ENCODE data around the gene MYL6B.
"Not testable (repeated sequence)": the region's sequence is repeated elsewhere in the genome, so short reads cannot be mapped to it uniquely, and the experiment has no call there.

The MYL6B gene

DNA sequence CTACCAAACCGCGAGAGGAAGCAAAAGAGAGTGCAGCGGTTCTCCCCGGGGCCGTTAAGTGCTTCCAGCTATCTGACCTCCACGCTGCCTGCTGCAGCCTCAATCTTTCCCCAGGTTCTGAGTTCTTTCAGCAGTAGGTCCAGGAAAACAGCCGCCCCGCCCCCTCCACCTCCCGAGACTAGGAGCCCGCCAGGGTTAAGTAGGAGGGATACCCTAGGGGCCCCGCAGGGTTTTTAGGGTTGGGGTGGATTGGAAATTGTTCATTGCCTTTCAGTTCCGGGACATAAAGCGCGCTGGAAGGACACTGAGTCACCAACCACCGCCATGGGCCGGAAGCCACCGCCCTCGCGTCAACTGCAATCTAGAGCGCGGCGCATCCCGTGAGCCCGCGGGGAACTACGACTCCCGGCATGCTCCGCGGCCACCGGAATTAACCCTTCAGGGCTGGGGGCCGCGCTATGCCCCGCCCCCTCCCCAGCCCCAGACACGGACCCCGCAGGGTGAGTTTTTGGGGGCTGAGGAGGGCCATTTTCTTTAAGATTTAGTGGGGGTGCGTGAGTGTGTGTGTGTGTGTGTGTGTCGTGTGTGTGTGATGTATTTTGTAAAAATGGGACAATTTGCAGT is at the start of gene MYL6B:
TSS of gene MYL6B (plus strand) at position 456 of the 624 bp plus-strand sequence. CDS start 1,332 bp downstream, outside the sequence.
- peak; percentile 88 for DNase-seq (ENCODE audit: low spot score)

DNA sequence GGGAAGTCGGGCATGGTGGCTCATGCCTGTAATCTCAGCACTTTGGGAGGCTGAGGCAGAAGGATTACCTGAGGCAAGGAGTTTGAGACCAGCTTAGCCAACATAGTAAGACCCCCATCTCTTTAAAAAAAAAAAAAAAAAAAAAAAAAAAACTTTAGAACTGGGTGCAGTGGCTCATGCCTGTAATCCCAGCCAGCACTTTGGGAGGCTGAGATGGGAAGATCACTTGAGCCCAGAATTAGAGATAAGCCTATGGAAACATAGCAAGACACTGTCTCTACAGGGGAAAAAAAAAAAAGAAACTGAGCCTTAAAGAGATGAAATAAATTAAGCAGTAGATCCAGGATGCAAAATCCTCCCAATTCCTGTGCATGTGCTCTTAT is 49.7 kb upstream of the MYL6B start:
- no peak for DNase-seq (ENCODE audit: low spot score)

DNA sequence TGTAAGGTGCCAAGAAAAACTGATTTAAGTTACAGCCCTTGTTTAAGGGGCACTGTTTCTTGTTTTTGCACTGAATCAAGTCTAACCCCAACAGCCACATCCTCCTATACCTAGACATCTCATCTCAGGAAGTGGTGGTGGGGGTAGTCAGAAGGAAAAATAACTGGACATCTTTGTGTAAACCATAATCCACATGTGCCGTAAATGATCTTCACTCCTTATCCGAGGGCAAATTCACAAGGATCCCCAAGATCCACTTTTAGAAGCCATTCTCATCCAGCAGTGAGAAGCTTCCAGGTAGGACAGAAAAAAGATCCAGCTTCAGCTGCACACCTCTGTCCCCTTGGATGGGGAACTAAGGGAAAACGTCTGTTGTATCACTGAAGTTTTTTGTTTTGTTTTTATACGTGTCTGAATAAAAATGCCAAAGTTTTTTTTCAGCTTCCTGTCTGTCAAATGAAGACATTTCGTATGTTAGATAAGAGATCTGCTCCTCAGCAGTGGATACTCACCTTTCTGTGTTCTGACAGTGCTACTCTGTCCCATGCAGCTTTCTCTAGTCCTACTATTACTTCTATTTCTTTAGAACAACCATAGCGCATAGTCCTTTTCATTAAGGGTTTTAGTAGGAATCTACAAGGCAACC is 49.2 kb upstream of the MYL6B start:
- no peak for DNase-seq (ENCODE audit: low spot score)

- DNase-seq (ENCODE audit: low spot score), result no peak
Observed at GRCh38 chr12:56103823-56104108, 48.6 kb upstream of the MYL6B start.

DNA sequence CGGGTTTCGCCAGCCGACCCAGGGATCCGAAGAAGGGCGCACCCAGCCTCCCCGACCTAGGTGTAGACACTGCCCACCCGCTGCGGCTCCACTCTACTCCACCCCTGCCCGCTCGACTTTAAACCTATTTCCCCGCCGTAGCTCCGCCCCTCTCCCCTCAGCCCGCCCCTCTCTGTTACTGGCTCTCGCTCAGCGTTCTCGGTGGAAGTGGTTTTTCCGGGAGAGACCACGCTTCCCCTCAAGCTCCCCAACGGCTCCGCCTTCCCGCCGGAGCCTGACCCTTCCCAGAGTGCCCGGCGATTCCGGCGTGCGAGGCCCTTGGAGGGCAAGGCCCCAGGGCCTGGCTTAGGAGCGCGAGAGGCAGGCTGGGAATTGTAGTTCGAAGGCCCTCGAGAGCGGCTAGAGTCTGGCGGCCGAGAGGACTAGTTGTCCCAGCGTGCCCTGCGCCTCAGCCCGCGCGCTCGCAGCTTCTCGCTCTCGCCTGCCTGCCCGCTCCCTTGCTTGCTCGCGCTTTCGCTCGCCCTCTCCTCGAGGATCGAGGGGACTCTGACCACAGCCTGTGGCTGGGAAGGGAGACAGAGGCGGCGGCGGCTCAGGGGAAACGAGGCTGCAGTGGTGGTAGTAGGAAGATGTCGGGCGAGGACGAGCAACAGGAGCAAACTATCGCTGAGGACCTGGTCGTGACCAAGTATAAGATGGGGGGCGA is 48.1 kb upstream of the MYL6B start, which contains the start of gene PA2G4:
TSS of gene PA2G4 (plus strand) at position 451 of the 706 bp plus-strand sequence. CDS start at position 630, 179 bp downstream.
- DNase-seq (ENCODE audit: low spot score), result peak; percentile 98

- DNase-seq (ENCODE audit: low spot score), result no peak
Observed at GRCh38 chr12:56104815-56105608, 47.4 kb upstream of the MYL6B start.

- no peak for DNase-seq (ENCODE audit: low spot score)
Observed at GRCh38 chr12:56105609-56105902, 46.8 kb upstream of the MYL6B start.

DNA sequence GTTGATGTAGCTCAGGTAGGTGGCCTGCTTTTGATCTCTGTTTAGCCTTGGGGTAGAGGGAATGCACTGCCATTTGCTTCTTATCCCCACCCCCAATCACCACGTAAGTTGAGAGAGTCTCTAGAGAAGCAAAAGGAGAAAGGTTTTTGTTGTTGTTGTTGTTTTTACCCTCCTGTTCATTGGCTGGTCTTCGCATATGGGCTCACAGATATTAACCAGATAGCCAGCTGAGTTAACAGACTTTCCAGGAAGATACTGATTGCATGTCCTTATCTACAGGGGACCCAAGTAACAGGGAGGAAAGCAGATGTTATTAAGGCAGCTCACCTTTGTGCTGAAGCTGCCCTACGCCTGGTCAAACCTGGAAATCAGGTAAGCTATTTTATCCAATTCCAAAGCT is 45.1 kb upstream of the MYL6B start:
- DNase-seq (ENCODE audit: low spot score), result no peak

DNA sequence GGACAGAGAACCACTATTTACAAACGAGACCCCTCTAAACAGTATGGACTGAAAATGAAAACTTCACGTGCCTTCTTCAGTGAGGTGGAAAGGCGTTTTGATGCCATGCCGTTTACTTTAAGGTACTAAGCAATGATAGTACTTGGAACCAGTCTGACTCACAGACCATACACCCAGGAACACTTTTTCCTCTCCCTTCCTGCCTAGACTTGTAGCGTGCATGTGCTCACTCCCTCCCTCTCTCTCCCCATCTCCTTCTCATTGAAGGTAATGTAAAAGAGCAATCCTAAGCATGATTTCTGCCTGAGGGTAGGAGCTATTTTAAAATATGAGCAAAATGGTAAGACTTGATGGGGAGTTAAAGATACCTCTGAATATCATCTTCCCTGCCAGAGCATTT is 41.8 kb upstream of the MYL6B start:
- no peak for DNase-seq (ENCODE audit: low spot score)

GRCh38 chr12:56114084-56114483 is 38.3 kb upstream of the MYL6B start:
- DNase-seq (ENCODE audit: low spot score), result no peak

GRCh38 chr12:56115329-56115728 is 37.1 kb upstream of the MYL6B start:
- peak; percentile 26 for DNase-seq (ENCODE audit: low spot score)

GRCh38 chr12:56116267-56117081 is 35.9 kb upstream of the MYL6B start, which contains the start of gene RPL41:
Gene RPL41, plus strand, starts transcription at chr12:56116633.
- peak; percentile 97 for DNase-seq (ENCODE audit: low spot score)

DNA sequence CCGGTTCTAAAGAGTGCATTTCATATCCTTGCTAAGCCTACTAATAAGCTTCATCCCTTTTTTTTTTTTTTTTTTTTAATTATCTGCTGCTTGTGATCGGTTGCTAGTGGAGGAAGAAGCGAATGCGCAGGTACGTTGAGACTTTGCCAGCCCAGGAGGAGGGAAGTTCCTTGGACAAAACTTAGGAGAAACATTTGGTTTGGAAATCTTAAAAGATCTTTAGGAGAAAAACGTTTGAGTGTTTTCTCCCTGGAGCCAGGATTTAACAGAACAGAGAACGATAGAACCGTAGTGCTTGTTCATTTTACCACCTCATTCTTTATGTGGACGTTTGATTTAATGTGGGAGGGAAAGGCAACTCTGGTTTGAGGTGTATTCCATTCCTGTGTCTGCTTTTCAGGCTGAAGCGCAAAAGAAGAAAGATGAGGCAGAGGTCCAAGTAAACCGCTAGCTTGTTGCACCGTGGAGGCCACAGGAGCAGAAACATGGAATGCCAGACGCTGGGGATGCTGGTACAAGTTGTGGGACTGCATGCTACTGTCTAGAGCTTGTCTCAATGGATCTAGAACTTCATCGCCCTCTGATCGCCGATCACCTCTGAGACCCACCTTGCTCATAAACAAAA is 35.2 kb upstream of the MYL6B start:
- DNase-seq (ENCODE audit: low spot score), result not testable (repeated sequence)

GRCh38 chr12:56117778-56118687 is 34.4 kb upstream of the MYL6B start, which contains the start of gene ZC3H10:
Gene ZC3H10, plus strand, starts transcription at chr12:56118266. Its CDS starts 2,297 bp downstream, at chr12:56120563.
- DNase-seq (ENCODE audit: low spot score), result peak; percentile 97

DNA sequence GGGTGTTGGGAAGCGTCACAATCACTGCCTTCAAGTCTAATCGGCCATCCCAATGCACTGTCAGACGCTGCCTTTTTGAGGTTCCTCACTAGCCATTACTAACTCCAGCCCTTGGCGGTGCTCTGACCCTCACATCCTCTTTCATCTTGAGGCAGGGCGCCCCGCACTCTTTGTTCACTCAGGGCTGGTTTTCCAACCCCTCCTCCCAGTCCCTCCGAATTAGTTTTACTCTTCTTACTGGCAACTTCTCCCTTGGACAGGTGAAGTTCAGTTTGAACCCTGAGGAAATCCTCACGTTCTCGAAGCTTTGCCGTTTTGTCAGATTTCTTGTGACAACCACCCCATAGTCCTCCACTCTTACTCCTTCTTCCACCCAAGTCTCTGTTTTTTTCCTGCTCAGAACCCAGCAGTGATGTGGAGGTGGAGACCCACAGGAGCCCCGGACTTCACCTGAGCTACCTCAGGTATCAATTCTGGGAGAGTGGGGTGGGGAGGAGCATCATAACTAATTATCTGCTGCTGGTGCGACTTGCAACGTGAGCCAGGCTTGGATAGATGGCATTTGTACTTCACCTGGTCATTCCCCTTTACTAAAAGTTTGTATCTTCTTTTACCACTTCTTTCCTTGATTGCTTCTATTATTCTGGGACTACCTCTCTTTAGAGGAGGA is 33.6 kb upstream of the MYL6B start:
- DNase-seq (ENCODE audit: low spot score), result no peak

DNA sequence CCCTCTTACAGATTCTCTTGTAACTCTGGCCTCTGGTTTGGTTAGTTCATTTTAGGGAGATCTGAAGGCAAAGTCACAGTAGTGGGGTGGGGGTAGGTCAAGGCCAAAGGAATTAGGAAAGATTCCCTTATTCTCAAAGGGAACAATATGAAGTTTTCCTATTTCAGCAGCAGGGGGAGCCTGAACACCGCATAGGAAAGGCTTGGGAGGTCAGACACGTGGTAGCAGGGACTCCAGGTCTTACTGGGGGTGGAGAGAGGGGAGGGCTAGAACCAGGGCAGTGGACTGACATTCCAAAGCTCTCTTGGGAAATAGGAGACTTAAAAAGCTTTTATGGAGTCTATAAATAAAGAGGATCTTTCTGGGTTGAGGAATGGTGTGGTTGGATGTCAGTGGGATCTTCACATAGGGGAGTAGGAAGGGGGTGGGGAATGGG is 33.0 kb upstream of the MYL6B start:
- peak; percentile 71 for DNase-seq (ENCODE audit: low spot score)

GRCh38 chr12:56120158-56120846 is 32.1 kb upstream of the MYL6B start:
- no peak for DNase-seq (ENCODE audit: low spot score)

DNA sequence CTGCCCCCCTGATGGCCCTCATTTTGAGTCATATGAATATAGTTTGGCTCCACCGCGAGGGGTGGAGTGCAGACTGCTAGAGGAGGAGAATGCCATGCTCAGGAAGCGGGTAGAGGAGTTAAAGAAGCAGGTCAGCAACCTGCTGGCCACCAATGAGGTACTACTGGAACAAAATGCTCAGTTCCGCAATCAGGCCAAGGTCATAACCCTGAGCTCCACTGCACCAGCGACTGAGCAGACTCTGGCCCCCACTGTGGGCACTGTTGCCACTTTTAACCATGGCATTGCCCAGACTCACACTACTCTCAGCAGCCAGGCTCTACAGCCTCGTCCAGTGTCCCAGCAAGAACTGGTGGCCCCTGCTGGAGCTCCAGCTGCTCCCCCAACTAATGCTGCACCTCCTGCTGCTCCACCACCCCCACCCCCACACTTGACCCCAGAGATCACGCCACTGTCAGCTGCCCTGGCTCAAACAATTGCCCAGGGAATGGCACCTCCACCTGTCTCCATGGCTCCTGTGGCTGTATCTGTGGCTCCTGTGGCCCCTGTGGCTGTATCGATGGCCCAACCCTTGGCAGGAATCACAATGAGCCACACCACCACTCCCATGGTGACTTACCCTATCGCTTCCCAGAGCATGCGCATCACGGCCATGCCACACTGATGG is 31.1 kb upstream of the MYL6B start:
- no peak for DNase-seq (ENCODE audit: low spot score)

All from globus pallidus (tissue), 1 donor.